SHP77 treated with DMSO at 0.1 percent for 48 hours (cell line): ENCODE results near the gene RIN2.
"Not testable (repeated sequence)": the region's sequence is repeated elsewhere in the genome, so short reads cannot be mapped to it uniquely, and the experiment has no call there.

Source experiments
- DNase-seq: peaks from one replicate; lab custom pipeline; 2025; lab: John Stamatoyannopoulos, UW

Gene RIN2

GRCh38 chr20:19739351-19739750 is 18.7 kb upstream of the RIN2 start:
- no peak for DNase-seq

DNA sequence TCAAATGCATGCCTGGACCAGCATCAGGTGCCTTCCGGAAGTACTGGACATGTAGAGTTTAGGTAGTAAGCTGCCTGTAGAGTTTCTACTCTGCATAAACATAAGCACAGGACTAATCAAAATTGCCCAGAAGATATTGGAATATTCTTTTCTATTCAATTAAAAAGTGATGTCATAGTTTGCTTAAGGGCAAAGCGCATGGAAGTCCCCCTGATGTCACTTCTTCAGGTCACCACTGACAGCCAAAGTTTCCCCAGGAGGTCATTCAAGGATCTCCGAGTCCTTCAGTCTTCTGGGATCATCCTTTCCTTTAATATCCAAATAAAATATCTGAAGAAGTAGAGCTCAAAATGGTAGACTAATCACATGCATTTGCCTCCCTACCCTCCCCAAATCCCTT is 17.5 kb upstream of the RIN2 start:
- no peak for DNase-seq

DNA sequence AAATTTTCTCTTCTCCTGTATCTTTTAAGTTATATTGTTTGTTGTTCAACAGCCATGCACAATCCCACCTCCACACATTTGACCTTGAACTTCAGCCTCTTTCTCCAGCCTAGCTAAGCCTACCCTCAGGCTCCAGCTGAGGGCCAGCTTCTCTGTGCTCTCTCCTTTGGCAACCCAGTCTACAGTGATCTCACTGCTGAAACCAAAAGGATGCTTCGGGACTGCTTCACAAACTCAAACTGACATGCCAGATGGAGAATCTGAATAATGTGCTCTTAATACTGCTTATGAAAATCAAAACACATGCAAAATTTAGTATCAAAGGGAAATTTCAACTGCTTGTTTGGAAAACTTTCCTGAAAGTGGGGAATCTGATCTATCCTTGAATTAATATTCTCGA is 16.1 kb upstream of the RIN2 start:
- DNase-seq = no peak

- no peak for DNase-seq
These were observed 15.0 kb upstream of the RIN2 start for GRCh38 chr20:19742974-19743639.

GRCh38 chr20:19743640-19743995 is 14.4 kb upstream of the RIN2 start:
- DNase-seq = no peak

DNA sequence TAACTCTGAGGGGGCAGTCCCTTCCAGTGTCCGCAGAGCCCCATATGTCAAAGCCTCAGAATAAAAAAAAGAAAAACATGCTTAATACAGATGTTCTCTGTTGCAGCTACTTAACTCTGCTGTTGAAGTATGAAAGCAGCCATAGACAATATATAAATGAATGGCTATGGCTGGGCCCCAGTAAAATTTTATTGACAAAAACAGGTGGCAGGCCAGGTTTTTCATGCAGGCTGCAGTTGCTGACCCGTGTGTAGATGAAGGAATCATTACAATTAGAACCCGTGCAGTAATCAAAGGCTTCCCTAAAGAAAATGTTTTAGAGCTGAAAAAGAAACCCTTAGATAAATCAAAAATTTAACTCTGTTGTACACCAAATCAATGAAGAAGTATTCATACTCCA is 13.0 kb upstream of the RIN2 start:
- no peak for DNase-seq

GRCh38 chr20:19745584-19745983 is 12.5 kb upstream of the RIN2 start:
- no peak for DNase-seq

- DNase-seq = no peak
These were observed 11.7 kb upstream of the RIN2 start for GRCh38 chr20:19746396-19746795.

GRCh38 chr20:19747903-19748302 is 10.2 kb upstream of the RIN2 start:
- no peak for DNase-seq

DNA sequence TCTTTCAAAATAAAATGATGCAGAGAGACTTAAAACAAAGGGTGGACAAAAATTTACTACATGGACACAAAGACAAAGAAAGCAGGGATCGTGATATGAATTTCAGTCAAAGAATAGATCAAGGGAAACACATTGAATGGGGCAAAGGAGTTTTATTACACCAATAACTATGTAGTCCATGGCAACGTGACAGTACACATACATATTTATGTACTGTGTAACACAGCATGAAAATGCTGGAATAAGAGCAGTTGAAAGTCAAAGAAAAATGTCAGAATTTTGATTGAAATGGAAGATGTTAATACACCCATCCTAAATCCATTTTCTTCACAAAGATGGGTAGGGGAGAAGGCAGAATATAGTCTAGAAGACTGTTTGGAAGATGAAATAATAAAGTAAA is 9.4 kb upstream of the RIN2 start:
- DNase-seq = no peak

GRCh38 chr20:19749618-19750071 is 8.4 kb upstream of the RIN2 start:
- DNase-seq = no peak

GRCh38 chr20:19750101-19750606 is 7.9 kb upstream of the RIN2 start:
- DNase-seq = no peak

- DNase-seq = no peak
These were observed 7.0 kb upstream of the RIN2 start for GRCh38 chr20:19750907-19751636.

GRCh38 chr20:19754201-19754600 is 3.9 kb upstream of the RIN2 start:
- not testable (repeated sequence) for DNase-seq

- DNase-seq = no peak
These were observed 1.1 kb upstream of the RIN2 start for GRCh38 chr20:19756761-19757486.

DNA sequence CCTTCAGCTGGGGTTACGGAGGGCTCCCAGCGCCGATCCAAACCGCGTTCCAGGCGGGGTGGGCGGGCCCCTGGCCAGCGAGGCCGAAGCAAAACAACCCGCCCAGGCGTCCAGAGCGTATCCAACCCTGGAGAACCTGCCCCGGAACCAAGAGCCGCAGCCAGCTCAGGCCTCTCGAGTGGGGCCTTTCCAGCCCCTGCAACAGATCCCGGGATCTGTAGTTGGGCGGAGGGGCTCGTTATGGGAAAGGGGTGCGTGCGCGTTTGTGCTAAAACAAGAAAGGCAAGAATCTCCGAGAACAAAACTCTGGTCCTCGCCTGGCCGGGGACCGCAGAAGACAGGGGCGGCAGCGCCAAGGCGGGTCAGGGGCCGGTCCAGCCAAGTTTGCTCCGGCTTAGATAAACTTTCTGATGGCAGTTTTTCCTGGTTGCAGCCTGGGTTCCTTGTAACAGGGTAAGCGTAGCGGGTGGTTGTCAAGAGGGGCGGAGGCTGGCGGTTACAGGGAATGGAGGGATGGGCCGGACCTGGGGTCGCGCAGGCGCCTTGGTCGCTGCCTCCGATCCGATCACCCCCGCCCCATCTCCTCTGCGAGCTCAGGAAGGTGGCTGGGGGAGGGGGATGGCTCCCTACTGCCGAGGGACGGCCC is 448 bp upstream of the RIN2 start:
- peak; percentile 34 for DNase-seq

GRCh38 chr20:19758501-19759331 is 658 bp downstream of the RIN2 start:
- no peak for DNase-seq

- no peak for DNase-seq
These were observed 2.3 kb downstream of the RIN2 start for GRCh38 chr20:19760371-19760721.

DNA sequence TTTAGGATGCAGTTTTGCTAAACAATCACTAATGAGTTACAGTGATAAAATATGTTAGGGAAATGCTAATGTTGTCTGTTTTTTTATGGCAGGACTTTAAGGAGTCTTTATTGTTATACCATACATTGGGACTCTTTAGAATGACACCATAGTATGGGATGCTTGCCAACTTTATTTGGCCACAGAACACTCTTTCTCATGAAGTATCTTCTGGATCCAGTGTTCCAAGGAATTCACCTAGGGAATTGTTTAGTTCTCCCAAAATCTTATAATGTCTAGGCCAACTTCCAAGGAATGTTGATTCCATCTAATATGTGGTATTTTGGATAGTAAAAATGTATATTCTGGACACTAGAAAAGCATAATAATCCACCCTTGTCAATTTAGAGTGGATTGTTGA is 3.3 kb downstream of the RIN2 start:
- DNase-seq = no peak

DNA sequence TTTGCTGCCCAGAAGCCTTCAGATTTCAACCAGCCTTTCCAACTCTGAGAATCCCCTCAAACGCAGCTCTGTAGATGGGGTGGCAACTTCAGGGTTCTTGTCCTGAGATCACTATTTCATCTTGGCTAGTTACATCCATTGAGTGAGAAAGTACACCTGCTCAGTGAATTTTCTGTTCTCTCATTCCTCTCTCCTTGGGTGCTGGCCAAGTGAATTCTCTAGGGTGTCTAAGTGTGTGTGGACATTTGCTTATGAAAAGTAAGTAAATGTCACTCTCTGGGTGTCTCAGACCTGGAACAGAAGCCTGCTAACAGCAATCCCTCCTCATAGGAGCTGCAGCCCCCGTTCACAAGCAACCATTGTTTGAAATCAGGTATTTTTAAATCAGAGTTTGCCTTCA is 3.8 kb downstream of the RIN2 start:
- DNase-seq = no peak

GRCh38 chr20:19764207-19764606 is 6.1 kb downstream of the RIN2 start:
- DNase-seq = no peak

DNA sequence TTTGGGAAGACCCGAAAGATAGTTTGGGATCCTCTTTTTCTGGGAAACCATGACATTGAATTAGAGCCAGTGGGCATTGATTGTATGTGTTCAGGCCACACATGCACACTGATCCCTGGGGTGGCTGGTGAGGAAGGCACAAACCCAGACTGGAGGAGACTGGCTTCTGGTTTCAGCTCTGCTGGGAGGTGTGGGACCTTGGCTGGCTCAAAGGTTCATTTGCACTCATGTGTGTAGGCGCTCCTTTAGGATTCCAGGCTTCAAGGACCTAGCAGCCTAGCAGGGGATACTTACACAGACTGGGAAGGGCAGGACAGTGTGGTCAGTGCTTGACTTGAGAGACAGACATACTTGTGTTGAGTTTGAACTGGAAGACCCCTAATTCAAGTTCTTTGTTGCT is 7.2 kb downstream of the RIN2 start:
- no peak for DNase-seq
